HG03159 (cell line): ENCODE data around the gene TMPO.
"Not testable (repeated sequence)": the region's sequence is repeated elsewhere in the genome, so short reads cannot be mapped to it uniquely, and the experiment has no call there.

Source experiments
- ATAC-seq: cut with Tn5 transposase; IDR thresholded peaks from one replicate; pipeline ENCODE4 v1.9.1; 2021; ENCODE audit warnings: mild to moderate bottlenecking, moderate library complexity; ENCODE audit not compliant: unreplicated experiment

Gene TMPO, protein sequence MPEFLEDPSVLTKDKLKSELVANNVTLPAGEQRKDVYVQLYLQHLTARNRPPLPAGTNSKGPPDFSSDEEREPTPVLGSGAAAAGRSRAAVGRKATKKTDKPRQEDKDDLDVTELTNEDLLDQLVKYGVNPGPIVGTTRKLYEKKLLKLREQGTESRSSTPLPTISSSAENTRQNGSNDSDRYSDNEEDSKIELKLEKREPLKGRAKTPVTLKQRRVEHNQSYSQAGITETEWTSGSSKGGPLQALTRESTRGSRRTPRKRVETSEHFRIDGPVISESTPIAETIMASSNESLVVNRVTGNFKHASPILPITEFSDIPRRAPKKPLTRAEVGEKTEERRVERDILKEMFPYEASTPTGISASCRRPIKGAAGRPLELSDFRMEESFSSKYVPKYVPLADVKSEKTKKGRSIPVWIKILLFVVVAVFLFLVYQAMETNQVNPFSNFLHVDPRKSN

DNA sequence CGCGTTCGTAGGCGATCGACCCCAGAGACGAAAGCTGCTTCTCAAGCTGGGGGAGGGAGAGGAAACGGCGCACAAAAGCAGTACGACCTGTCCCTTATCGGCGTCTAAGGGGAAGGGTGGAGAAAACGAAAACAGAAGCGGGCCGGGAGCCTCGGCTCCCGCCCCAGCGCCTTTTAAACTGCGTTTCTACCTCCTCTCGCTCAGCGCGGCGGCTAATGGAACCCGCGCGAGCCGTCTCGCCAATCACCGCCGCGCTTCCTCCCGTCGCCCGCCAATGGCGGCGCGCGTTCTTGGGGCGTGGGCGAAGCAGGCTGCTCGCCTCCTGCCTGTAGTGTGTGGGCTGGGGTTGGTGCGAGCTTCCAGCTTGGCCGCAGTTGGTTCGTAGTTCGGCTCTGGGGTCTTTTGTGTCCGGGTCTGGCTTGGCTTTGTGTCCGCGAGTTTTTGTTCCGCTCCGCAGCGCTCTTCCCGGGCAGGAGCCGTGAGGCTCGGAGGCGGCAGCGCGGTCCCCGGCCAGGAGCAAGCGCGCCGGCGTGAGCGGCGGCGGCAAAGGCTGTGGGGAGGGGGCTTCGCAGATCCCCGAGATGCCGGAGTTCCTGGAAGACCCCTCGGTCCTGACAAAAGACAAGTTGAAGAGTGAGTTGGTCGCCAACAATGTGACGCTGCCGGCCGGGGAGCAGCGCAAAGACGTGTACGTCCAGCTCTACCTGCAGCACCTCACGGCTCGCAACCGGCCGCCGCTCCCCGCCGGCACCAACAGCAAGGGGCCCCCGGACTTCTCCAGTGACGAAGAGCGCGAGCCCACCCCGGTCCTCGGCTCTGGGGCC lies at the start of gene TMPO:
TMPO (plus strand) TSS at position 304 of the 824 bp plus-strand sequence; CDS start at position 582, 278 bp downstream.
- peak; percentile 69 for ATAC-seq

DNA sequence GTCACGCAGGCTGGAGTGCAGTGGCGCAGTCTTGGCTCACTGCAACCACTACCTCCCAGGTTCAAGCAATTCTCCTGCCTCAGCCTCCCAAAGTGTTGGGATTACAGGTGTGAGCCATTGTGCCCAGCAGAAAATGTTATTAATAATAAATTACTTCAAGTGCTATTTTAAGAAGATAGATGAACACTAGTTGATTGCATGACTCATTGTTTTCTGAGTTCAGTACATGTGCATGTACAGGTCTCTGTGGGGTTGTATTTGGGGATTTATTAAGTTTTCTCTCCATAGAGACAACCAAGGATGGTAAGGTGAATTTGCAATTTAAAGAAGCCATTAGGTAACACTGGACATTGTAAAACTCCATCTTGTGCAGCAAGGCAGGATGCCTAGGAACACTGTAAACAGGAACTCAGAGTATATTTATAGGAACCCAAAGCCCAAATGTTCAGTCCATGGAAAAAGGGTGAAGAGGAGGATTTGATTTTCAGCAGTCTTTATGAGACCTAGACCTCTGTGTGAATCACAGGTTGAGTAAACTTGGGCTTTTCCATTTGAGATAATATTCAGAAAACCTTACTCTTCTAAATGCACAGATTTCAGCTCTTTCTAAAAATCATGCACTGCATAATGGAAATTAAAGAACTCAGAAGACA lies 49.3 kb upstream of the TMPO start:
- no peak for ATAC-seq

DNA sequence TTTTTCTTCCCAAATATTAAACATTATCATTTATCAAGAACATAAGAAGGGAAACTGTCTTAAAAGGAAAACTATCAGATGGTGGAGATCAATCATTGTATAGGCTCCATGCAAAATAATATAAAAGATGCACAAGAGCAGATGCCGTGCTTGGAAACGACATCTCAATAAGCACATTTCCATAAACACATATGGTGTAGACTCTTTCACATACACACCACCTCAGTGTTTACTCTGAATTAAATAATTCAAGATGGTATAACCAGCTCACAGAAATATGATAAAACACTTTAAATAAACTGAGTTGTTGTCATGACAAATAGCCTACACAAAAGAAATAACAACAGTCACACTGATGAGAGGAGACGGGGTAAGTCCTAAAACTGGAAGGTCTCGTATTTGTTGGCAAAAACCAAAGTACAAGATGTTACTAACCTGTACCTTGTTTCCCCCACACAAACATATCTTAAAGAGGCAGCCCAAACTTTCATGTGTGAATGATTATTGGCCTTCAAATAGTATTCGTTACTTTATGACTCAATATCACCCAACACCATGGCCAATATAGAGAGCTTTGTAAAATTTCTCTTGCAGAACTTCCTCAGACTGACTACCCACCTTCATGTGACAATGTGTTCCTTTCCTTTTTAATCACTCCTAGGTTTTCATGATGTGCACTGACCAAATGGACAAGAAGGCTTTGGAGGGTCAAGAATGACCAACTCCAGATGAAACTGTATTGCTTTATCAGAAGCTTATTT lies 48.6 kb upstream of the TMPO start:
- ATAC-seq: no peak

DNA sequence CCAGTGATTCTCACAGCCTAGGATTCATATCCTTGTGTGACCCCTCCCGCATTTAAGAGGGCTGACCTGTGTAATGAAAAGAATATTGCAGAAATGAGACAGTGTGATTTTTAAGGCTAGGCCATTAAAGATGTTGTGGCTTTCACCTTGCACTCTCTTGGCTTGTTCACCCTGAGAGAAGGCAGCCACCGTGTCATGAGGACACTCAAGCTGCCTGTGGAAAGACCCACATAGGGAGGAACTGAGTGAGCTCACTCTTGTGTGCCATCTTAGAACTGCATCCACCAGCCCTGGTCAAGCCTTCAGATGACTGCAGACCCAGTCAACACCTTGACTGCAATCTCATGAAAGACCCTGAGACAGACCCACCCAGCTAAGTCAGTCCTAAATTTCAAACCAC lies 46.3 kb upstream of the TMPO start:
- no peak for ATAC-seq

DNA sequence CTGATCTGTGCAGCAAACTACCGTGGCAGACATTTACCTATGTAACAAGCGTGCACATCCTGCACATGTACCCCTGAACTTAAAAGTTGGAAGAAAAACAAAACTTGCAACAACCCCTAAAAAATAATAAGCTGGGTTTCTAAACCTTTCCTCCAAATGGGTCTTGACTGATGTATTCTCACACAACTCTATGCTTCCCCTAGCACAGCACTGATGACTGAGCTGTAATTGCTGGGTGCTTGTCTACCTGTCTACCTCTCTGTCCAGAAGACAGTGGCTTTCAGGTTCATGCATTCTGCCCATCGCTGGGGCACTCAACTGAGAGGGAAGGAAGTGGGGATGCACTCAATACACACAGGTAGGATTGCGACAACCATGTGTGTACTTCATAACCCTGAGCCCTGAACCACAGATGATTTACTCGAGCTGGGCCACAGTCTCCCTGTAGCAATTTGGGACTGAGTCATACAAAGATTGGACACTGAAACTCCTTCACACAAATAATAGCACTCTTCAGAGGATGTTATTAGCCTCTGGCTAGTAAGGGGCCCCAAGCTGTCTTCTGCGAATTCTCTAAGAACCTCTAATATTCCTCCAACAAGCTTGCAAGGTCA lies 44.8 kb upstream of the TMPO start:
- ATAC-seq: no peak

DNA sequence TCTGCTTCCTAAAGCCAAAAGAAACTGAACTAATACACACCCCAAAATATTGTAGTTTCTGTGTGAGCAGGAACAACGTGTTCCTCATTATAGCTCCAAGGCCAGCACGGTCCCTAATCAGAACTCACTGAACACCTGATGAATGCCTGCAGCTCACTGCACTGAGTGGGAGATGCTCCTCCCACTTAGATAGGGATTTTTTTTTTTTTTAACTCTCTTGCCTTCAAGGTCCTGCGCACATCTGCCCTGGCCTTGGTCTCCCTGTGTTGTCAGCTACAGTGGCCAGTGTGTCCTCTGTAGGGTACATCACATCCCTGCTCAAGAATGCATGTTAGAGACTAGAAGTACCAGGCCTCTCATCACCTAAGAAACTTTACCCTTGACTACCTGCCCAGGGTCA lies 44.3 kb upstream of the TMPO start:
- no peak for ATAC-seq

DNA sequence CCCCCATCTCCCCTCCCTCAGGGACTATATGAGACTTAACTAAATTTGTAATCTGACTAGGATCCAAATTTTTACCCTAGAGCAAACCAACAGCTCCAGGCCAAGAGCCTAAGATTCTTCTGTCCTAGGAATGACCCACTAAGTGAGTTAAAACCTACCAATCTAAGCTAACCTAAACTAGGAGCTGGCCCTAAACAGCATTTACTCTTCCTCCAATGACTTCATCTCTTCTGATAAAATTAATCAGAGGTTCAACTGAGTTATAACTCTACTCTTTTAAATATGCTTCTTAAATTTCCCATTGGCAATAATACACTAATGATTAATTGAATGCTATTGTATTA lies 39.9 kb upstream of the TMPO start:
- ATAC-seq: no peak

DNA sequence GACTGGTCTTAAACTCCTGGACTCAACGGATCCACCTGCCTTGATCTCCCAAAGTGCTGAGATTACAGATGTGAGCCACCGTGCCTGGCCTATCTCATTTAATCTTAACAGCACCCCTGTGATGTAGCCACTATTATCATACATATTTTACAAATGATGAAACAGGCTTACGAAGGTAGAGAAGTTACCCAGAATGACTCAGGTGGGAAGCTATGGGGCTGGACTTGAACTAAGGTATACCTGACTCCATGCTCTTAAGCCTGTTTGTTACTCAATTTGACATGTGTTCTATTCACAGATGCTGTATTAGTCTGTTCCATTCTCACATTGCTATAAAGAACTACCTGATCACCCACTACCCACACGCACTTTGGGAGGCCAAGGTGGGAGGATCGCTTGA lies 36.8 kb upstream of the TMPO start:
- ATAC-seq: no peak

DNA sequence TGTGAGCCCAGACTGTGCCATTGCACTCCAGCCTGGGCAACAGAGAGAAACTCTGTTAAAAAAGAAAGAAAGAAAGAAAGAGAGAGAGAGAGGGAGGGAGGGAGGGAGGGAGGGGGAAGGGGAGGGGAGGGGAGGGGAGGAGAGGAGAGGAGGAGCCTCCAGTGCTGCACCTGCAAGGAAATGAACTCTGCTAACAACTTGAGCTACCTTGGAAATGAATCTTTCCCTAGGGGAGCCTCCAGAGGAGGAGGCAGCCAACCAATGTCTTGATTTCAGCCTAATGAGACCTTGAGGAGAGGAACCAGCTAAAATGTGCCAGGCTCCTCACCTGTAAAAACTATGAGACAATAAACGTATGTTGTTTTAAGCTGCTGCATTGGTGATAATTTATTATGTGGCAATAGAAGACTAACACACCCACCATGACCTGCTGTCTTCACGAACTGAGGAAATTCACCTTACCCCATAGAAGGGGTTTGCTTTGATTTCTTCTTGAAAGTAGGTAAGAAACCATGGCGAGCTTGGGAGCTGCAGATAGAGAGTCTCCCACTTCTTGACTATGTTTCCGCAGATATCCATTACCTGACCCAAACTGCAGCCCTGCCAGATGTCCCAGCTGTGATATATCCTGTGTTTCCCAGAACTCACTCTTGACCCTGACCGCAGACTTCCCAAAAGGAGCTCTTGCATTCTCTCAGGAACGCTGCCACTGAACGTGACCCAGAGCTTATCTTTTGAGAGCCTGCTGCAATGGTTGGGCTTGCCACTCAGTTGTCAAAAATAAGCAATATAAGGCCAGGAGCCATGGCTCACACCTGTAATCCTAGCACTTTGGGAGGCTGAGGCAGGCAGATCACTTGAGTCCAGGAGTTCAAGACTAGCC lies 31.5 kb upstream of the TMPO start:
- ATAC-seq: no peak

DNA sequence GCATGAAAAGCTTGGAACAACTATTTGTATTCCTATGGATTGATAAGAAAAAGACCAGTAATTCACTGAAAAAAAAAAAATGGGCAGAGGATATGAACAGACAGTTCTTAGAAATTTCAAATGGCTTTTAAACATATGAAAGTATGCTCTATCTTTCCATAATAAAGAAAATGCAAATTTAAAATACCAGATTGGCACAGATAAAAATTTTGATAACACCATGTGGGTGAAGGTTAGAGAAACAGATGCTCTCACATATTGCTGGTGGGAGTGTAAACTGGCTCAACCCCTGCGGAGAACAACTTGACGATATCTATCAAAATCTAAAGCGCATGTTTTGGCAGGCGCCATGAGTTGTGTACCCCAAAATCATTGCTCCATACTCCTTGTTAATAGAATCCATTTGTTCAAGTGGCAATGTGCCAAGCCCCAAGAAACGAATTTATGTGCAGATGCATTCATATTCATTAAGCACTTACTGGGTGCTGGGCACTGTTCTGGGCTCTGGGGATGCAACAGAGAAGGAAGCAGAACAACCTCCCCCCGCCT lies 29.5 kb upstream of the TMPO start:
- ATAC-seq: no peak

DNA sequence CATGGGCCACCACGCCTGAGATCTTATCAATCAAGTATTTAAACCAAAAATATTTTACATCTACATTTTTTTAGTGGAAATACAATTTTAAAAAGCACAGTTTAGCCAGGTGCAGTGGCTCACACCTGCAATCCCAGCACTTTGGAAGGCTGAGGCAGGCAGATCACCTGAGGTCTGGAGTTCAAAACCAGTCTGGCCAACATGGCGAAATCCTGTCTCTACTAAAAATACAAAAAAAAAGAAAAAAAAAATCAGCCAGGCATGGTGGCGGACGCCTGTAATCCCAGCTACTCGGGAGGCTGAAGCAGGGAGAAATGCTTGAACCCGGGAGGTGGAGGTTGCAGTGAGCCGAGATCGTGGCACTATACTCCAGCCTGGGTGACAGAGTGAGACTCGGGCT lies 27.0 kb upstream of the TMPO start:
- not testable (repeated sequence) for ATAC-seq

DNA sequence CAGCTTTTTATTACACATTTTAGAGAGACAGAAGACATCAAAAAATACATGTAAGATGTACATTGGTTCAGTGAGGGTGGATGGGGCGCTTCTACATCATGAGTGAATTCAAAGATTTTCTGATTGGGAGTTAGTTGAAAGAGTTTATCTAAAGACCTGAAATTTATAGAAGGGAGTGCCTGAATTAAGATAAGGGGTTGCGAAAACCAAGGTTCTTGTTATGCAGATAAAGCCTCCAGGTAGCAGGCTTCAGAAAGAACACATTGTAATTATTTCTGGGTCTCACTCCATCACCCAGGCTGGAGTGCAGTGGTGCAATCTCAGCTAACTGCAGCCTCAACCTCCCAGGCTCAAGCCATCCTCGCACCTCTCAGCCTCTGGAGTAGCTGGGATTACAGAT lies 26.2 kb upstream of the TMPO start:
- no peak for ATAC-seq

DNA sequence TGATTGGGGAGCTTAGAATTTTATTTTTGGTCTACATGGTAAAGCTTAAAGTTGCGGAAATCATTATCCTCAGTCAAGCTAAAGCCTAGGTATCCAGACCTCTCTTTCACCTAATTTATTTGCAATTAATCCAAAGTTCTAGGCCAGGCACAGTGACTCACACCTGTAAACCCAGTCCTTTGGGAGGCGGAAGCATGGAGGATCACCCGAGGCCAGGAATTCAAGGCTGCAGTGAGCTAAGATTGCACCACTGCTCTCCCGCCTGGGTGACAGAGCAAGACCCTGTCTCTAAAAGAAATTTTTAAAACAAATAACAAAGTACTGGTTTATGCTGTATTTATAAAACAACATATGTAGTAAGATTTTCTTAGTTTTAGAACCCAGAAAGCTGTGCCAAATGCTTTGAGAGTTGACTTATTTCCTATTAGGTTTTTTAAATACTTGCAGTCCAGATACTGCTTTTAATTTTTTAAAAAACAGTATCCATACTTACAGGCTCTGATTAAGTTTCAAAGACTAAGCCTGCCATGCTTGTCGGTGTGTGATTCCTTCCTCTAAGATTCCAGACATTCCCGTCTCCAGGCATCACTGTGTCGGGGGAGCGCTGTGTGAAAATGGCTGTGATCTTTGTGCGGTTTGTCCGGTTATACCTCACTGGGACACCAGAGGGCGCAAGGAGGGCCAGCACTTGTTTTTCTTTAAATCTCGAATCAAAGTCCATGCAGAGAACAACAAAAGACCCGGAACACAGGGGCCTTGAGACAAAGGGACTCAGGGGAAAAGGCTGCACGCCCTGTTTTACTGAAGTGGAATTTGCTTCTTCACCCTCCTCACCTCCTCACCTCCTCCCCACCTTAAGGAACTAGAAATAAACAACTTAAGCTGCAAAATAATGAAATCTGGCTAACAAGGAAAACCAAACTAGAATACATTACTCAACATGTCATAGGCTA lies 24.6 kb upstream of the TMPO start:
- ATAC-seq: peak; percentile 91

DNA sequence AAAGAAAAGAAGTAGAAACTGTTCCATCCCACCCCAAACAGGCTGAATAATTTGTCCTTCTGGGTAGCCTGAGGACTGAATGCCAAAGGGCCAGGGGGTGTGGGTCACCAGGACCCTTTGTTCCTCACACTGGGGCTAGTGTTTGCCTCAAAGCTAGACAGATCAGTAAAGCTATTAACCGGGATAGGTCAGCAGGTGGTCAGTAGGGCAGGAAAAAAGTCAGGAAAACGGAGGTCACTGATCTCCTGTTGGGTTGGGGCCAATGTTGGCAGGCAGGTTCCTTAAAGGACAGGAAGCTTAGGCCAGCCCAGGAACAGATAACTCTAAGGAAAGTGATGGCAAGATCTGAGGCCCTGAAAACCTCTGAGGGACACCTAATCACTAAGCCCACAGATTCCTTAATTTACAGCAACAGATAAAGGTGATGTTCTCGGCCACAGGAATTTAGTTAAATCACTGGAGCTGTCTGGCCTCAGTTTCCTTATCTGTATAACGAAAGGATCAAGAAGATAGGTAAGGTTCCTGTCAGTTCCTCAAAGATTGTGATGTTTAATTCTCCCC lies 22.7 kb upstream of the TMPO start:
- no peak for ATAC-seq

DNA sequence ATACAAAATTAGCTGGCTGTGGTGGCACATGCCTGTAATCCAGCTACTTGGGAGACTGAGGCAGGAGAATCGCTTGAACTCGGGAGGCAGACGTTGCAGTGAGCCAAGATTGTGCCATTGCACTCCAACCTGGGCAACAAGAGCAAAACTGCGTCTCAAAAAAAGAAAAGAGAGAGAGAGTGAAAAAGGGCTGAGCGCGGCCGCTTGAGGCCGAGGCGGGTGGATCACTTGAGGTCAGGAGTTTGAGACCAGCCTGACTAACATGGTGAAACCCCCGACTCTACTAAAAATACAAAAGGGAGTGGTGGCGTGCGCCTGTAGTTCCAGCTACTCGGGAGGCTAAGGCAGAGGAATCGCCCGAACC lies 14.1 kb upstream of the TMPO start:
- ATAC-seq: not testable (repeated sequence)

DNA sequence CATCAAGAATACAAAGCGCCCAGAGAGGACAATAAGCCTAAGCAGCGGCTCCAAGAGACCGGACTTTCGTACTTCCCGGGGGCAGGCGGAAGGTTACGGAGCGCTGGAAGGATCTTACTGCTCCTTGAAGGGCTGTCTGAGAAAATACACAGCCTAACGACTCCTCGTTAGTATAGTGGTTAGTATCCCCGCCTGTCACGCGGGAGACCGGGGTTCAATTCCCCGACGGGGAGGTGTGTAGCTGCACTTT lies 12.1 kb upstream of the TMPO start:
- peak; percentile 63 for ATAC-seq

DNA sequence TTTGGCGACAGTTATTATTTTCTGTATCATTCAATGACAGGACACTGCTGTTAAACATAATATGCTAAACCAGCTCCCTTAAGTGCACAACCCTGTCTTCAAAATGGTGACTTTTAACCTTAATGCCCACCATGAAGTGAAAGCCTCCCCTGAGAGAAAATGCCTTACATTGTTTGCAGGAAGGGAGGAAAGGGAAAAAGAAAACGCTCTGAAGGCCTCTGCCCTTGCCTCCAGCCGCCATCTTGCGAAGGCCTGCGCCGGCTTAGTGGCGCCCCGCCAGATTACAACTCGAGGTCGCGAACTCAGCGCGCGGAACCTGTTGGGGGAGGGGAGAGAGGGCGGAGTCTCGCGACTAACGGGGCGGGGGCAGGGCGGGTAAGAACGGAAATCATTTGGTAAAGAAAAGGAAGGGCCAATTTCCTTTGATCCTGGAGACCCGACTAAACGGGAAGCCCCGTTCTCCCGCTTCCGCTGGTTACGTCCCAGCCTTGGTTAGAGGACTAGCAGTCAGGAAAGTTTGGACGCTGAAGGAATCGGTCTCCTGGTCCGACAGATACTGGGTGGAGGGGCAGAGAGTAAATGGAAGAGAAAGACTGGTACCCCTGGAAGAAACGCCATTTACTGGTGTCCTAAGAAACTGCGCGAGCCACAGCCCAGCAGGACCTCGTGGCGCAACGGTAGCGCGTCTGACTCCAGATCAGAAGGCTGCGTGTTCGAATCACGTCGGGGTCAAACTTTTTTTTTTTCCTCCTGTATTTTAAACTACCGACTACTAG lies 11.6 kb upstream of the TMPO start:
- peak; percentile 71 for ATAC-seq

DNA sequence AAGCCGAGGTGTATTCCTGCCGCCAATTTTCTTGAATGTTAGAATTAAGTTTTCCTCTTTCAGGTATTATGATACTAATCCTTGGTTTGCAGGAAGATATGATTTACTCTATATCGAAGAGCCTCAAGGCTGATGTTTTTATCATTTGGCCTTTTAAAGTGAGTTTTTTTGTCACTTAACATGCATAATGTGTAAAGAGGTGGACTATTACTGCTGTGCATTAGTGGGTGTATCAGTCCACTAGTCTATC lies 11.1 kb upstream of the TMPO start:
- ATAC-seq: no peak
